OCI-LY3 (cell line): ENCODE results near the gene NDUFS8.

Experiments used
- H2AFZ ChIP-seq: fragments of 200-600, 300-600 bp; shearing (Covaris generic); 2 replicates; pipeline ENCODE4 v1.6.0; 2014; ENCODE audit warnings: antibody characterized with exemption, low read depth, low read length
- H3K27ac ChIP-seq: fragments of 200-600, 300-600 bp; sonication (generic); 2 replicates; pipeline ENCODE4 v1.5.1; 2014; ENCODE audit warnings: mild to moderate bottlenecking, low read length, moderate library complexity, mixed read lengths
- H3K27me3 ChIP-seq: fragments of 200-600, 300-600 bp; sonication (generic); 2 replicates; pipeline ENCODE4 v1.6.1; 2014; ENCODE audit warnings: low read depth, low read length, mixed read lengths
- H3K36me3 ChIP-seq: fragments of 200-600, 300-600 bp; sonication (generic); replicated peaks from 2 replicates; pipeline ENCODE3; 2014; ENCODE audit warnings: low read depth, low read length, mixed read lengths
- H3K4me1 ChIP-seq: fragments of 300-600, 200-600 bp; sonication (generic); 2 replicates; pipeline ENCODE4 v1.6.1; 2014; ENCODE audit warnings: low read length, mixed read lengths
- H3K4me2 ChIP-seq: fragments of 200-600, 300-600 bp; sonication (generic); 2 replicates; pipeline ENCODE4 v1.6.1; 2014; ENCODE audit warnings: low read length, mixed read lengths
- H3K4me3 ChIP-seq: fragments of 300-600, 200-600 bp; sonication (generic); 2 replicates; pipeline ENCODE4 v1.5.1; 2014; ENCODE audit warnings: antibody characterized with exemption, mild to moderate bottlenecking, low read length, moderate library complexity
- H3K79me2 ChIP-seq: fragments of 300-600, 200-600 bp; shearing (Covaris generic); 2 replicates; pipeline ENCODE4 v1.6.1; 2014; ENCODE audit warnings: mild to moderate bottlenecking, low read length, mixed read lengths
- H3K9ac ChIP-seq: fragments of 300-600, 200-600 bp; shearing (Covaris generic); 2 replicates; pipeline ENCODE4 v1.6.0; 2014; ENCODE audit warnings: mild to moderate bottlenecking, low read length, moderate library complexity
- H3K9me3 ChIP-seq: fragments of 200-600, 300-600 bp; shearing (Covaris generic); 2 replicates; pipeline ENCODE4 v1.6.1; 2014; ENCODE audit warnings: low read length, mixed read lengths; ENCODE audit not compliant: insufficient read depth
- H4K20me1 ChIP-seq: fragments of 200-600, 300-600 bp; sonication (generic); 2 replicates; pipeline ENCODE4 v1.6.1; 2016; ENCODE audit warnings: low read length, mixed read lengths; ENCODE audit not compliant: insufficient read depth
- CTCF ChIP-seq: fragments of 200-600, 300-600 bp; sonication (generic); IDR thresholded peaks from 2 replicates; pipeline ENCODE4 v1.5.1; 2014; ENCODE audit warnings: antibody characterized with exemption, low read length, low read depth
- EZH2phosphoT487 ChIP-seq: fragments of 200-600 bp; shearing (Covaris generic); IDR thresholded peaks from 2 replicates; pipeline ENCODE4 v1.6.1; 2018; ENCODE audit warnings: antibody characterized with exemption, mixed run types, low read depth

The NDUFS8 gene

DNA sequence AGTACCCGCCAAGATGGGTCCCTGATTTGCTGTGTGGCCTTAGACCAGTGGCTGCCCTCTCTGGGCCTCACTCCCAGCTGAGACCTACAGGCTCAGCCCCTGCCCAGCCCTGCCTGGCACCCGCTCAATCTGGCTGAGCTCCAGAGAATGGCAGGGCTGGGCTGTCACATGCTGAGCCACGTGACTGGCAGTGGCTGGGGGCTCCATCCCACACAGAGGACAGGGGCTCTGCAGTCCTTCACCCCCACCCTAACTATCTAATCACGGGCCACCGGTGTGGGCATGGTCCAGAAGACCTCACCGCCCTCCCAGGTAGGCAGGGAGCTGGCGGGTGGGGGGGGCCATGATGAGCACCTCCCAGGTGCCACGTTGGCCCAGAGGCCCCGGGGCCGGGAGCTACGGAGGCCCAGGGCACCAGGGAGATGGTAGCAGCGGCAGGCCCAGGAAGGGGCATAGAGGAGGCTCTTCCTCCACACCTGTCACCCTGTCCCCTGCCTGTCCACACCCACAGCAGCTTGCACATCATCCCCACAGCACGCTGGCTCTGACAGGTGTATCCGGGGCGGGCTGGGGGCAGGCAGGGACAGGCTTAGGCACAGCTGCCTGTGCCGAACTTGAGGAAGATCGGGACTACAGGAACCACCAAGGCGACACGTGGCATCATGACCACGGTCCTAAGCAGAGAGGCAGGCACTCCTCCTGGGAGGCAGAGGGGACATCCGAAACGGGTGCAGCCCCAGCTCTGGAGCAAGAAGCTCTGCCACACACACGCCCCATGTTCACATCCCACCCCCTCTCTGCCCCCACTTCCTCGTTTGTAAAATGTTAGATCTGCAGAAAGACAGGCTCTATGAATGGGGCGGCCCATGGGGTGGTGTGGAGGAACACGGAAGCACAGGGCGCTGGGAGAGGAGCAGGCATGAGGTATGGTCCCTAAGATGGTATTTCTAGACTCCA lies 21.8 kb upstream of the NDUFS8 start:
- TF ChIP-seq EZH2phosphoT487: no peak
- no peak for TF ChIP-seq CTCF
- Histone ChIP-seq H3K4me1 (peaks cover 47% of the 10 kb centered on the region), H3K9ac (peak overlapping the region; percentile 26; the same call in 1 of the 2 replicates), H3K9me3 (no peaks in the 10 kb centered on the region), H4K20me1 (no peaks in the 10 kb centered on the region), H3K27ac (peak overlapping the region; percentile 4; the same call in 1 of the 2 replicates), H3K4me3 (peak overlapping the region; percentile 63), H3K27me3 (no peaks in the 10 kb centered on the region), H3K36me3 (no peaks in the 10 kb centered on the region), H3K4me2 (peak overlapping the region; percentile 70), H2AFZ (peak overlapping the region; percentile 86; the same call in 1 of the 2 replicates), H3K79me2 (peaks cover 8% of the 10 kb centered on the region; the same call in 1 of the 2 replicates)

GRCh38 chr11:68009391-68010089 lies 20.9 kb upstream of the NDUFS8 start:
- peaks cover 4% of the 10 kb centered on the region; the same call in 1 of the 2 replicates for H3K79me2 ChIP-seq
- H3K36me3 ChIP-seq: no peaks in the 10 kb centered on the region
- TF ChIP-seq CTCF (peak; percentile 55), EZH2phosphoT487 (no peak)
- peak overlapping the region; percentile 63 for H3K4me3 ChIP-seq
- H3K4me2 ChIP-seq: peak overlapping the region; percentile 70
- peaks cover 43% of the 10 kb centered on the region for H3K4me1 ChIP-seq
- H3K9me3 ChIP-seq: no peaks in the 10 kb centered on the region
- peak overlapping the region; percentile 86; the same call in 1 of the 2 replicates for H2AFZ ChIP-seq
- peak overlapping the region; percentile 26 for H3K9ac ChIP-seq
- H4K20me1 ChIP-seq: no peaks in the 10 kb centered on the region
- H3K27ac ChIP-seq: peak overlapping the region; percentile 4; the same call in 1 of the 2 replicates
- H3K27me3 ChIP-seq: no peaks in the 10 kb centered on the region

DNA sequence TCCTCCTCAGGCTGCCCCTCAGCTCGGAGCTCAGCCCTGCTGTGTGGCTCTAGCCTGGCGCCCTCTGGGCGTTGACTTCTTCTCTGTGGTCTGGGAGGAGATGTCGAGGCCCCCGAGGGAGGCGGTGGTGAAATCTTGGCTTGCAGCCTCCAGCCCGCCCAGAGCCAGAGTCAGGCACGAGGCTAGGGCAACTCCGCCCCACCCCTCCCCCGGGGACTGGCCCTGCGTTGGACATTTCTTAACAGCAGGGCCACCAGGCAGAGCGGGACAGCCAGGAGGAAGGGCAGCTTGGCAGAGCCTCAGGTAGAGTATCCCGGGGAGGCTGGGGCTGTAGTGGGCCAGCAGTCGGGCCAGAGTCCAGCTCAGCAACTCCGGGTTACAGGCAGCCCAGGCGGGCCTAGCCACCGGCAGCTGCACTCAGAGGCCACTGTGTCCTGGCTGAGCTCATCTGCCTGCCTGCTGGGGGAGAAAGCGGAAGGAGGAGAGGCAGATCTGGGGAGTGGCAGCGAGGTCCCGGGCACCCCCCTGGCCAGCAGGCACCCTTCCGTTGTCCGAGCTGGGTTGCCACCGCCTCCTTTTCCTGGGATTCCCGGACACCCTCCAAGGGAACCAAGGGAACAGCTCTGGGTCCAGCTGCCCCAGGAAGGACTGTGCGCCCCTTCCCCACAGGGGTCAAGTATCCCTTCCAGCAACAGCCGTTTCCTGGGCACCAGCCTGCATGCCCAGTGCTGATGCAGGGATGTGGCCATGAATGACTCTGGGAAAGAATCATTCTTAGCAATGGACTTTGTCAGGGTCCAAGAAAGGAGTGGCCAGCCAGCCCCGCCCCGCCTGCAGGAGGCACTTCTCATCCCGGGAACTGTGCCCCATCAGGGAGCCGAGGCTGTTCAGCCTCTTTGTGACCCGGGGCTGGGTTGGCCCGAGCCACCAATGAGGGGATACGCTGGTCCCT lies 20.1 kb upstream of the NDUFS8 start, which contains the start of gene ALDH3B1:
ALDH3B1 (plus strand) TSS at position 238 of the 952 bp plus-strand sequence. CDS start 4,971 bp downstream, outside the sequence.
- Histone ChIP-seq H4K20me1 (no peaks in the 10 kb centered on the region), H3K79me2 (no peaks in the 10 kb centered on the region), H3K4me3 (peak within 1 kb of the TSS; percentile 63), H3K27ac (peak within 1 kb of the TSS; percentile 4; the same call in 1 of the 2 replicates), H3K4me1 (peaks cover 38% of the 10 kb centered on the region), H3K9ac (peak within 1 kb of the TSS; percentile 26), H2AFZ (peak within 1 kb of the TSS; percentile 86; the same call in 1 of the 2 replicates), H3K4me2 (peak within 1 kb of the TSS; percentile 70), H3K9me3 (no peaks in the 10 kb centered on the region), H3K36me3 (no peaks in the 10 kb centered on the region), H3K27me3 (no peaks in the 10 kb centered on the region)
- TF ChIP-seq CTCF (no peak), EZH2phosphoT487 (no peak)
